Esophagus squamous epithelium (tissue), 4 donors: ENCODE data around the gene FBXO33.

Experiments used
- CTCF ChIP-seq, 6 experiments: fragments of 450-650 bp in 4 of 6; fragments of 200-600 bp in 2 of 6; sonication (generic) in 2 of 6; IDR thresholded peaks; one replicate each; pipeline ENCODE4 v1.5.1; 2016 to 2019; ENCODE audit warnings: antibody characterized with exemption in 6 of 6, mild to moderate bottlenecking in 4 of 6, moderate library complexity in 4 of 6
- POLR2A ChIP-seq, 4 donors: fragments of 450-650 bp; IDR thresholded peaks; one replicate each; pipeline ENCODE4 v1.6.1; 2017; ENCODE audit warnings: antibody characterized with exemption in 4 of 4, mild to moderate bottlenecking in 4 of 4, moderate library complexity in 3 of 4

- TF ChIP-seq CTCF (IDR thresholded peaks at IDR 0.05) (peak in 1 of 6 experiments; percentile 4), POLR2A (IDR thresholded peaks at IDR 0.05) (peak in 2 of 4 donors; percentile 69 to 89)
Measured at GRCh38 chr14:39431416-39432178, 636 bp downstream of the FBXO33 start.
